ENCODE results near the gene CFAP46. TPM values are rescaled to one million over a fixed set of nuclear protein-coding genes. Genes with fewer than 3 reads are reported as not detected.

The CFAP46 gene
- total and polyA plus RNA-seq, 9 of the 15 experiments (the other 6 are each of a cell fraction or from before 2014, with no cell fraction given), result not detected

DNA sequence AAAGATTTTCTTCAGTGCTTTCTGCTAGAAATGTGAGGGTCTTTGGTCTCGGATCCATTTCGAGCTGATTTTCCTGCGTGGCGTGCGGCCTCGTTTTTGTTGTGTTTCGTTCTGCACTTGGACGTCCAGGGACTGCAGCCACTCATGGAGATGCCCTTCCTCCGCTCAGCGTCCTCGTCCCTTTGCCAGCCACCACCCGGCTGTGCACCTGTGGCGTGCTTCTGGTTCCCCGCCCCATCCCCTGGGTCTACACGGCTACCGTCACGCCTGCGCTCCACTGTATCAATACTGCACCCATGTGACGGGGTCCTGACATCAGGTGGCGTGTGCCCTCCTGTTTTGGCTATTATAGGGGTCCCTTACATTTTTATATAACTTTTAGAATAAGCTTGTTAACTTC is 113.7 kb downstream of the CFAP46 start:
- Histone ChIP-seq H3K4me1 (replicated peaks in 1 of 2; ENCODE audit: control insufficient read depth in 2 of 2, insufficient read depth in 2 of 2, low read length in 2 of 2) (no peaks in the 10 kb centered on the region), H2AFZ (ENCODE audit: low read depth, low read length) (no peak overlapping the region), H3K4me2 (ENCODE audit: insufficient read depth, low read length) (no peak overlapping the region), H3K79me2 (ENCODE audit: control insufficient read depth, insufficient read depth, low read length) (no peaks in the 10 kb centered on the region), H3K9me3 (replicated peaks; ENCODE audit: control insufficient read depth, insufficient read depth, low read depth, low read length) (no peaks in the 10 kb centered on the region), H3K27me3 (ENCODE audit: control insufficient read depth in 2 of 2, insufficient read depth in 2 of 2, low read length in 2 of 2) (peaks cover 0 to 15% of the 10 kb centered on the region in 2 experiments; a peak in 3 of 5 replicates), H3K27ac (ENCODE audit: extremely low read depth, low read depth, low read length) (no peak overlapping the region), H3K36me3 (ENCODE audit: control insufficient read depth, insufficient read depth, low read length) (no peaks in the 10 kb centered on the region), H3K4me3 (no peak overlapping the region), H3K9me1 (ENCODE audit: control insufficient read depth, insufficient read depth, low read length) (no peaks in the 10 kb centered on the region), H3K9ac (ENCODE audit: insufficient read depth in 1 of 2, low read depth in 2 of 2, low read length in 2 of 2) (no peak overlapping the region), H4K20me1 (replicated peaks; ENCODE audit: control insufficient read depth, insufficient read depth, low read length) (no peaks in the 10 kb centered on the region)
- no TSS peak for BruUV-seq (replicated peaks)
- CTCF ChIA-PET (ENCODE audit: low intra/inter-chr PET ratio), result no interaction called here
- POLR2A ChIA-PET, result interaction anchor here (0.6 kb wide), 1 partner anchor 22 kb away, joined by 5 read pairs; no protein-coding TSS in a partner anchor
- WGBS (ENCODE audit: insufficient coverage, low coverage, missing lambda C conversion rate), result under 1% methylated on average over 19 of the region's 20 CpGs
- intact Hi-C loops (cut with micrococcal nuclease) (no loop called here), in situ Hi-C loops (cut with MboI) (no loop called here)
- TF ChIP-seq, protein P1, sequence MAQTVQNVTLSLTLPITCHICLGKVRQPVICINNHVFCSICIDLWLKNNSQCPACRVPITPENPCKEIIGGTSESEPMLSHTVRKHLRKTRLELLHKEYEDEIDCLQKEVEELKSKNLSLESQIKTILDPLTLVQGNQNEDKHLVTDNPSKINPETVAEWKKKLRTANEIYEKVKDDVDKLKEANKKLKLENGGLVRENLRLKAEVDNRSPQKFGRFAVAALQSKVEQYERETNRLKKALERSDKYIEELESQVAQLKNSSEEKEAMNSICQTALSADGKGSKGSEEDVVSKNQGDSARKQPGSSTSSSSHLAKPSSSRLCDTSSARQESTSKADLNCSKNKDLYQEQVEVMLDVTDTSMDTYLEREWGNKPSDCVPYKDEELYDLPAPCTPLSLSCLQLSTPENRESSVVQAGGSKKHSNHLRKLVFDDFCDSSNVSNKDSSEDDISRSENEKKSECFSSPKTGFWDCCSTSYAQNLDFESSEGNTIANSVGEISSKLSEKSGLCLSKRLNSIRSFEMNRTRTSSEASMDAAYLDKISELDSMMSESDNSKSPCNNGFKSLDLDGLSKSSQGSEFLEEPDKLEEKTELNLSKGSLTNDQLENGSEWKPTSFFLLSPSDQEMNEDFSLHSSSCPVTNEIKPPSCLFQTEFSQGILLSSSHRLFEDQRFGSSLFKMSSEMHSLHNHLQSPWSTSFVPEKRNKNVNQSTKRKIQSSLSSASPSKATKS (CRISPR knock-in tag; IDR thresholded peaks at IDR 0.05), result no peak
- TF ChIP-seq RBM17 (IDR thresholded peaks at IDR 0.05; ENCODE audit: borderline replicate concordance, low read depth, low read length) (no peak), GATAD2A (IDR thresholded peaks at IDR 0.05) (no peak), SIN3A (IDR thresholded peaks at IDR 0.05; ENCODE audit: borderline replicate concordance in 2 of 2, control insufficient read depth in 1 of 2, low read depth in 2 of 2, low read length in 2 of 2) (no peak), MAFF (IDR thresholded peaks at IDR 0.05; ENCODE audit: low read length) (no peak), ZZZ3 (IDR thresholded peaks at IDR 0.05) (no peak), EZH2 (IDR thresholded peaks at IDR 0.05; ENCODE audit: borderline replicate concordance, low read depth, low read length) (no peak)
- TF ChIP-seq, protein P2, sequence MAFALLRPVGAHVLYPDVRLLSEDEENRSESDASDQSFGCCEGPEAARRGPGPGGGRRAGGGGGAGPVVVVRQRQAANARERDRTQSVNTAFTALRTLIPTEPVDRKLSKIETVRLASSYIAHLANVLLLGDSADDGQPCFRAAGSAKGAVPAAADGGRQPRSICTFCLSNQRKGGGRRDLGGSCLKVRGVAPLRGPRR (CRISPR knock-in tag; IDR thresholded peaks at IDR 0.05), result no peak
- TF ChIP-seq, protein P3, sequence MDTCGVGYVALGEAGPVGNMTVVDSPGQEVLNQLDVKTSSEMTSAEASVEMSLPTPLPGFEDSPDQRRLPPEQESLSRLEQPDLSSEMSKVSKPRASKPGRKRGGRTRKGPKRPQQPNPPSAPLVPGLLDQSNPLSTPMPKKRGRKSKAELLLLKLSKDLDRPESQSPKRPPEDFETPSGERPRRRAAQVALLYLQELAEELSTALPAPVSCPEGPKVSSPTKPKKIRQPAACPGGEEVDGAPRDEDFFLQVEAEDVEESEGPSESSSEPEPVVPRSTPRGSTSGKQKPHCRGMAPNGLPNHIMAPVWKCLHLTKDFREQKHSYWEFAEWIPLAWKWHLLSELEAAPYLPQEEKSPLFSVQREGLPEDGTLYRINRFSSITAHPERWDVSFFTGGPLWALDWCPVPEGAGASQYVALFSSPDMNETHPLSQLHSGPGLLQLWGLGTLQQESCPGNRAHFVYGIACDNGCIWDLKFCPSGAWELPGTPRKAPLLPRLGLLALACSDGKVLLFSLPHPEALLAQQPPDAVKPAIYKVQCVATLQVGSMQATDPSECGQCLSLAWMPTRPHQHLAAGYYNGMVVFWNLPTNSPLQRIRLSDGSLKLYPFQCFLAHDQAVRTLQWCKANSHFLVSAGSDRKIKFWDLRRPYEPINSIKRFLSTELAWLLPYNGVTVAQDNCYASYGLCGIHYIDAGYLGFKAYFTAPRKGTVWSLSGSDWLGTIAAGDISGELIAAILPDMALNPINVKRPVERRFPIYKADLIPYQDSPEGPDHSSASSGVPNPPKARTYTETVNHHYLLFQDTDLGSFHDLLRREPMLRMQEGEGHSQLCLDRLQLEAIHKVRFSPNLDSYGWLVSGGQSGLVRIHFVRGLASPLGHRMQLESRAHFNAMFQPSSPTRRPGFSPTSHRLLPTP (IDR thresholded peaks at IDR 0.05; ENCODE audit: borderline replicate concordance, extremely low read depth, insufficient read length), result no peak
- TF ChIP-seq, protein P4, sequence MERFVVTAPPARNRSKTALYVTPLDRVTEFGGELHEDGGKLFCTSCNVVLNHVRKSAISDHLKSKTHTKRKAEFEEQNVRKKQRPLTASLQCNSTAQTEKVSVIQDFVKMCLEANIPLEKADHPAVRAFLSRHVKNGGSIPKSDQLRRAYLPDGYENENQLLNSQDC (CRISPR knock-in tag; IDR thresholded peaks at IDR 0.05), result no peak
- FAIRE-seq, result no peak
- DNase-seq (ENCODE audit: extremely low read depth in 1 of 4, low spot score in 3 of 4), result no peak
- ATAC-seq, result no peak
